Measurements from ENCODE around the gene ENTREP1. TPM values are rescaled to one million over a fixed set of nuclear protein-coding genes. Genes with fewer than 3 reads are reported as not detected.

Gene ENTREP1
- polyA plus RNA-seq, 2 donors = 5.7 to 6.4 TPM

GRCh38 chr9:69357030-69357775 is 32.2 kb downstream of the ENTREP1 start:
- no peaks in the 10 kb centered on the region for H3K9me3 ChIP-seq (ENCODE audit: control insufficient read depth in 2 of 2, insufficient read depth in 1 of 2, low read depth in 1 of 2, low read length in 1 of 2)
- no peaks in the 10 kb centered on the region for H3K27me3 ChIP-seq (ENCODE audit: control insufficient read depth in 1 of 2, insufficient read depth in 2 of 2, low read length in 2 of 2)
- H3K36me3 ChIP-seq (ENCODE audit: control insufficient read depth in 2 of 2, insufficient read depth in 2 of 2, low read length in 1 of 2) = no peaks in the 10 kb centered on the region
- H3K4me1 ChIP-seq (ENCODE audit: control insufficient read depth in 2 of 2, insufficient read depth in 2 of 2, low read length in 1 of 2) = no peaks in the 10 kb centered on the region
- no peak overlapping the region for H3K4me3 ChIP-seq (ENCODE audit: low read depth in 1 of 2, low read length in 2 of 2)
- peak overlapping the region in 1 of 2 donors; percentile 49 for H3K27ac ChIP-seq (ENCODE audit: low read depth in 2 of 2, low read length in 1 of 2)
- WGBS, 2 donors = 25 to 40% methylated on average over 3 of the region's 3 CpGs

GRCh38 chr9:69357821-69358220 is 32.8 kb downstream of the ENTREP1 start:
- Histone ChIP-seq H3K36me3 (ENCODE audit: control insufficient read depth in 2 of 2, insufficient read depth in 2 of 2, low read length in 1 of 2) (no peaks in the 10 kb centered on the region), H3K27ac (ENCODE audit: low read depth in 2 of 2, low read length in 1 of 2) (peak overlapping the region in 1 of 2 donors; percentile 22), H3K27me3 (ENCODE audit: control insufficient read depth in 1 of 2, insufficient read depth in 2 of 2, low read length in 2 of 2) (no peaks in the 10 kb centered on the region), H3K4me3 (ENCODE audit: low read depth in 1 of 2, low read length in 2 of 2) (no peak overlapping the region), H3K9me3 (ENCODE audit: control insufficient read depth in 2 of 2, insufficient read depth in 1 of 2, low read depth in 1 of 2, low read length in 1 of 2) (no peaks in the 10 kb centered on the region), H3K4me1 (ENCODE audit: control insufficient read depth in 2 of 2, insufficient read depth in 2 of 2, low read length in 1 of 2) (no peaks in the 10 kb centered on the region)
- WGBS, 2 donors = 47 to 62% methylated on average over 4 of the region's 4 CpGs

GRCh38 chr9:69363191-69363590 is 38.2 kb downstream of the ENTREP1 start:
- WGBS, 2 donors = 17% methylated on average over 1 of the region's 1 CpG

GRCh38 chr9:69364510-69365150 is 39.6 kb downstream of the ENTREP1 start:
- no peaks in the 10 kb centered on the region for H3K9me3 ChIP-seq (ENCODE audit: control insufficient read depth in 2 of 2, insufficient read depth in 1 of 2, low read depth in 1 of 2, low read length in 1 of 2)
- H3K4me3 ChIP-seq (ENCODE audit: low read depth in 1 of 2, low read length in 2 of 2) = no peak overlapping the region
- no peak overlapping the region for H3K27ac ChIP-seq (ENCODE audit: low read depth in 2 of 2, low read length in 1 of 2)
- H3K27me3 ChIP-seq (ENCODE audit: control insufficient read depth in 1 of 2, insufficient read depth in 2 of 2, low read length in 2 of 2) = no peaks in the 10 kb centered on the region
- 83 to 84% methylated on average over 3 of the region's 3 CpGs for WGBS, 2 donors
- H3K4me1 ChIP-seq (ENCODE audit: control insufficient read depth in 2 of 2, insufficient read depth in 2 of 2, low read length in 1 of 2) = no peaks in the 10 kb centered on the region
- H3K36me3 ChIP-seq (ENCODE audit: control insufficient read depth in 2 of 2, insufficient read depth in 2 of 2, low read length in 1 of 2) = no peaks in the 10 kb centered on the region

More at GRCh38 chr9:69363191-69363590, 38.2 kb downstream of the ENTREP1 start:
- Histone ChIP-seq H3K9me3 (ENCODE audit: control insufficient read depth in 2 of 2, insufficient read depth in 1 of 2, low read depth in 1 of 2, low read length in 1 of 2) (no peaks in the 10 kb centered on the region), H3K4me1 (ENCODE audit: control insufficient read depth in 2 of 2, insufficient read depth in 2 of 2, low read length in 1 of 2) (no peaks in the 10 kb centered on the region), H3K27ac (ENCODE audit: low read depth in 2 of 2, low read length in 1 of 2) (no peak overlapping the region), H3K27me3 (ENCODE audit: control insufficient read depth in 1 of 2, insufficient read depth in 2 of 2, low read length in 2 of 2) (no peaks in the 10 kb centered on the region), H3K4me3 (ENCODE audit: low read depth in 1 of 2, low read length in 2 of 2) (no peak overlapping the region), H3K36me3 (ENCODE audit: control insufficient read depth in 2 of 2, insufficient read depth in 2 of 2, low read length in 1 of 2) (no peaks in the 10 kb centered on the region)

GRCh38 chr9:69370430-69370829 is 45.4 kb downstream of the ENTREP1 start:
- Histone ChIP-seq H3K4me1 (ENCODE audit: control insufficient read depth in 2 of 2, insufficient read depth in 2 of 2, low read length in 1 of 2) (no peaks in the 10 kb centered on the region), H3K4me3 (ENCODE audit: low read depth in 1 of 2, low read length in 2 of 2) (no peak overlapping the region), H3K27ac (ENCODE audit: low read depth in 2 of 2, low read length in 1 of 2) (no peak overlapping the region), H3K36me3 (ENCODE audit: control insufficient read depth in 2 of 2, insufficient read depth in 2 of 2, low read length in 1 of 2) (no peaks in the 10 kb centered on the region), H3K27me3 (ENCODE audit: control insufficient read depth in 1 of 2, insufficient read depth in 2 of 2, low read length in 2 of 2) (no peaks in the 10 kb centered on the region), H3K9me3 (ENCODE audit: control insufficient read depth in 2 of 2, insufficient read depth in 1 of 2, low read depth in 1 of 2, low read length in 1 of 2) (no peaks in the 10 kb centered on the region)
- WGBS, 2 donors = 27 to 35% methylated on average over 2 of the region's 2 CpGs

GRCh38 chr9:69371001-69371400 is 46.0 kb downstream of the ENTREP1 start:
- no peaks in the 10 kb centered on the region for H3K36me3 ChIP-seq (ENCODE audit: control insufficient read depth in 2 of 2, insufficient read depth in 2 of 2, low read length in 1 of 2)
- H3K4me1 ChIP-seq (ENCODE audit: control insufficient read depth in 2 of 2, insufficient read depth in 2 of 2, low read length in 1 of 2) = no peaks in the 10 kb centered on the region
- H3K4me3 ChIP-seq (ENCODE audit: low read depth in 1 of 2, low read length in 2 of 2) = no peak overlapping the region
- no peaks in the 10 kb centered on the region for H3K9me3 ChIP-seq (ENCODE audit: control insufficient read depth in 2 of 2, insufficient read depth in 1 of 2, low read depth in 1 of 2, low read length in 1 of 2)
- H3K27me3 ChIP-seq (ENCODE audit: control insufficient read depth in 1 of 2, insufficient read depth in 2 of 2, low read length in 2 of 2) = no peaks in the 10 kb centered on the region
- H3K27ac ChIP-seq (ENCODE audit: low read depth in 2 of 2, low read length in 1 of 2) = no peak overlapping the region
- 15 to 21% methylated on average over 1 of the region's 1 CpG for WGBS, 2 donors

GRCh38 chr9:69376651-69377050 is 51.6 kb downstream of the ENTREP1 start:
- no peaks in the 10 kb centered on the region for H3K27me3 ChIP-seq (ENCODE audit: control insufficient read depth in 1 of 2, insufficient read depth in 2 of 2, low read length in 2 of 2)
- WGBS, 2 donors = 21 to 22% methylated on average over 3 of the region's 3 CpGs
- no peak overlapping the region for H3K4me3 ChIP-seq (ENCODE audit: low read depth in 1 of 2, low read length in 2 of 2)
- no peaks in the 10 kb centered on the region for H3K36me3 ChIP-seq (ENCODE audit: control insufficient read depth in 2 of 2, insufficient read depth in 2 of 2, low read length in 1 of 2)
- H3K9me3 ChIP-seq (ENCODE audit: control insufficient read depth in 2 of 2, insufficient read depth in 1 of 2, low read depth in 1 of 2, low read length in 1 of 2) = no peaks in the 10 kb centered on the region
- peaks cover 3 to 9% of the 10 kb centered on the region in 2 donors for H3K4me1 ChIP-seq (ENCODE audit: control insufficient read depth in 2 of 2, insufficient read depth in 2 of 2, low read length in 1 of 2)
- H3K27ac ChIP-seq (ENCODE audit: low read depth in 2 of 2, low read length in 1 of 2) = no peak overlapping the region

- WGBS, 2 donors = 93 to 97% methylated on average over 13 of the region's 13 CpGs
Observed at GRCh38 chr9:69377291-69377690, 52.3 kb downstream of the ENTREP1 start.

GRCh38 chr9:69377981-69378380 is 53.0 kb downstream of the ENTREP1 start:
- 64% methylated on average over 2 of the region's 2 CpGs for WGBS, 2 donors
- Histone ChIP-seq H3K27ac (ENCODE audit: low read depth in 2 of 2, low read length in 1 of 2) (no peak overlapping the region), H3K9me3 (ENCODE audit: control insufficient read depth in 2 of 2, insufficient read depth in 1 of 2, low read depth in 1 of 2, low read length in 1 of 2) (no peaks in the 10 kb centered on the region), H3K4me3 (ENCODE audit: low read depth in 1 of 2, low read length in 2 of 2) (no peak overlapping the region), H3K36me3 (ENCODE audit: control insufficient read depth in 2 of 2, insufficient read depth in 2 of 2, low read length in 1 of 2) (no peaks in the 10 kb centered on the region), H3K4me1 (ENCODE audit: control insufficient read depth in 2 of 2, insufficient read depth in 2 of 2, low read length in 1 of 2) (peaks cover 3 to 9% of the 10 kb centered on the region in 2 donors), H3K27me3 (ENCODE audit: control insufficient read depth in 1 of 2, insufficient read depth in 2 of 2, low read length in 2 of 2) (no peaks in the 10 kb centered on the region)

More at GRCh38 chr9:69377291-69377690, 52.3 kb downstream of the ENTREP1 start:
- no peaks in the 10 kb centered on the region for H3K27me3 ChIP-seq (ENCODE audit: control insufficient read depth in 1 of 2, insufficient read depth in 2 of 2, low read length in 2 of 2)
- peaks cover 3 to 9% of the 10 kb centered on the region in 2 donors for H3K4me1 ChIP-seq (ENCODE audit: control insufficient read depth in 2 of 2, insufficient read depth in 2 of 2, low read length in 1 of 2)
- H3K27ac ChIP-seq (ENCODE audit: low read depth in 2 of 2, low read length in 1 of 2) = no peak overlapping the region
- H3K36me3 ChIP-seq (ENCODE audit: control insufficient read depth in 2 of 2, insufficient read depth in 2 of 2, low read length in 1 of 2) = no peaks in the 10 kb centered on the region
- H3K9me3 ChIP-seq (ENCODE audit: control insufficient read depth in 2 of 2, insufficient read depth in 1 of 2, low read depth in 1 of 2, low read length in 1 of 2) = no peaks in the 10 kb centered on the region
- H3K4me3 ChIP-seq (ENCODE audit: low read depth in 1 of 2, low read length in 2 of 2) = no peak overlapping the region
